HG03432 (cell line): ENCODE measurements around the gene MED12L.

Experiments
- ATAC-seq: cut with Tn5 transposase; IDR thresholded peaks from one replicate; pipeline ENCODE4 v1.9.1; 2021; ENCODE audit warnings: mild to moderate bottlenecking, moderate library complexity; ENCODE audit not compliant: unreplicated experiment

The MED12L gene

DNA sequence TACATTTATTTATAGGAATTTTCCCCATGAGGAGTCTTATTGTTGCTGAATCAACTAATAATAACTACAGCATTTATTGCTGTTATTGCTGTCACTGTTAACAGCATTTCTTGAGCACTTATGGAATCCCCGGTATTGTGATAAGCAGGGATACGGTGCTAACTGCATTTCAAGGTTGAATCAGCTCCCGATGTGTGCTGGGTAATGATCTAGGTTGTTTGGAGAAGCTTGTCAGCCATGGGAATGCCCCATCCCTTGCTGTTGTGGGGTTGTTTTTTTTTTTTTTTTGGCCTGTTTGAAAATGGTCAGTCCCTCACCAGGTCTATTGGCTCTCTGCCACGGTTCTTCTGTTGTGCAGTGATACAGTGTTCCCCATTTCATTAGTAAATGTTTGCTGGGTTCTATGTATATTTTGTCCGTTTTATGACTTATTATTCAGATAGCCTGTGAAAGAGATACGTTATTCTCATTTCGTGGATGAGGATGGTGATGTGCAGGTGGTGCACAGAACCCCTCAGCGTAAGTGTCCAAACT lies 48.5 kb downstream of the MED12L start:
- no peak for ATAC-seq

DNA sequence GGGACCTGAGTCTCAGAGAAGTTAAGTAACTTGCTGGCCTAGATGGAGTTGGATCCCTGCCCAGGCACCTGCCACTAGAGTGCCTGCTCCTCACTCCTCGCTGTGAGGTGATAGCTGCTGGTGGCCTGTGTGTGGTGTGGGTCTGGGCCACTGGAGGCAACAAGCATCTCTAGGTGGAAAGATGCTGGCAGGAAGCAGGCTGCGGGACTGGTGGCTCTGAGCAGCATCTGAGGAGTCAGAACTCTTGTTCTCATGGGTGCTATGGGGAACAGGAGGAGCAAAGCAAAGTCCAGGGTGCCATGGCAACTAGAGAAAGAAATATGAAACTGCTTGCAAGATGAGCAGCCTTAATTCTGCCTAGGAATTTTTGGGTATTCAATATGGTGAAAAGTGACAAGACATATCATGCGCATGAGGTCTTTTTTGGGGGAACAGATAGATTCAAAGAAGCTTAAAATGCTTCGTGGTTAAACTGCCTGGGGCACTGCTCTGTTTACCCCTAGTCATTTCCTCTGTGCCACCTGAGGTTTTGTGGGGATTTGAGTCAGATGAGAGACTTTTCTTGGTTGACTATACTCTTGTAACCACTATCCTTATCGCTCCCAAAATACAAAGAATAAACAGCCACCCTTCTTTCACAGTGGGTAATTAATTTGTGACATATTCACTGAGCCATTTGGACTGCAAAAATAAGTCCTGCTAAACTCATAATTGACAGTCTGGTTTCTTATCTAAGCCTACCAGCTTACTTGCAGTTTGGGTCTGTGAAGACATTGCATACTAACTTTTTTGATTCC lies 50.3 kb downstream of the MED12L start:
- ATAC-seq = peak; percentile 77

- ATAC-seq = no peak
Observed at GRCh38 chr3:151142929-151143328, 57.5 kb downstream of the MED12L start.

DNA sequence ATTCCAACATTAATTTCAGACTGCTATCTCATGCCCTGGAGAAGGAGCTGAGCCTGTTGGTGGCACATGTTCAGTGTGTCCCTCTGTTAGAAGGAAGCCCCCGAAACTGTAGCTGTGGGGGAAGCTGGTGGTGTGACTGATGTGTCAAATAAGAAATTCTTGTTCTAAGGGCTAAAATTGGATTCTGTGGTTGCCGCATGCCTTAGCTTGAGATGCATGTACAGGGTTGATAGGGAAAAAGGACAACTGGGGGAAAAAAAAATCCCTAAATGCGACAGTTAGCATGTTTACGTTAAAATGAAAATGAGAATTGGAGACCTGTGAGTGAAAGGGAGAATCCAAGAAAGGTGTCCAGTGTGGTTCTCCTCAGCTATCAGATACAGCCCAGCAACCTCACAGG lies 58.6 kb downstream of the MED12L start:
- ATAC-seq = no peak

DNA sequence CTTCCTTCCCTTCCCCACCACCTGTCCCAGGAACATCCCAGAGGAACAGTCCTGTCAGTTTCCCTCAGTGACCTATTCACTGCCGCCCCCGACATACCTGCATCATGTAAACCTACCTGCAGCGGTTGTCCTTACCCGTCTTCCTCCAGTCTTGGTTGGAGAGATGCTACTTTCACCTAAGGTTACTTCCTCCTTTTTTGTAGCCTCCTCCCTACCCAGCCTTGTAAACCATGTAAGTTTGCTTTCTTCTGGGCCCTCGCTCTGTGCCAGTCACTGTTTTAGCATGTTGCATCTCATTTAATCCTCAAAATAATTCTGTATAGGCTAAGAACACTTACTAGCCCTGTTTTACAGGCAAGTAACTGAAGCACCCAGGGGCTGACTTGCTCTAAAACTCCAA lies 59.3 kb downstream of the MED12L start:
- no peak for ATAC-seq

DNA sequence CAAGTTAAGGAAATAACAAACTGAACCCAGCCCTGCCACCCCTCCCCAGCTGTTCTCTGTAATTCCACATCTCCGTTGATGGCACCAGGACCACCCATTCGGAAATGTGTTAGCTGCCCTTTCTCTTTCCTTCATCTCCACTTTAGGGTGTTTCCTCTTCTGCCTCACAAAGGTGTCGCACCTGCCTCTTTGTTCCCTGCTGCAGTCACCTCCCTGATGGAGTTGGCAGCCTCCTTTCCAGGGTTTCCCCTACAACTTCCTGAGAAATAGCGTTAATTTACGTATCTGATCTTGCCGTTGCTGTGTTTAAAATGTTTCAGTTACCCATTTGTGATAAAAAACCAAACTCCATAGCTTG lies 60.2 kb downstream of the MED12L start:
- ATAC-seq = peak; percentile 14

DNA sequence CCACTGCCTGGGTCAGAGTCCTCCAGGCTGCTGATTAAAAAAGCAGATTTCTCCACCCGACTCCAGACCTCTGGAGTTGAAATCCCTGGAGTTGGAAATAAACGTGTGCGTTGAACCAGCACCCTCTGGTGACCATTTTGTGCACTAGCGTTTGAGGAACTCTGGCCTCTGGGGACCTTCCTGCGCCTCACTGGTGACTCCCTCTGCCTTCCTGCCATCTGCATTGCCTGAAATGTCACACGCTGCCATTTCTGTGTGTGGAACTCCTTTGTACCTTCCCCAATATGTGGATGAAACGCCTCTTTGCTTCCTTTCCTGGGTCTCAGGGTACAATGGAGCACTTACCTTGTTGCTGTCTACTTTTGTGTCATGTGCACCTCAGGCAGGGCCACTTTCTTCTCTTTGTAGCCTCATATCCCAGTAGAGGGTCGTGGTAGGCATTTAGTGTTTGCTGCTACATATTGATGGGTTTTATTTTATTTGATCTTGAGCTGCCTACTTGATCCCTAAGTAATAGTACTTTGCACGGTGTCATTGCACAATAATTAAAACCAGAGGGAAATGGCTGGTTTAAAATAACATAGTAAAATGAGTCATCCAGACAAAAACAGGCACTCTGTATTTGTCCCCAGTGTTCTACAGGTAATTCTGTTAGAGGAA lies 60.7 kb downstream of the MED12L start:
- ATAC-seq = peak; percentile 93

GRCh38 chr3:151146731-151147091 lies 61.2 kb downstream of the MED12L start:
- ATAC-seq = no peak

DNA sequence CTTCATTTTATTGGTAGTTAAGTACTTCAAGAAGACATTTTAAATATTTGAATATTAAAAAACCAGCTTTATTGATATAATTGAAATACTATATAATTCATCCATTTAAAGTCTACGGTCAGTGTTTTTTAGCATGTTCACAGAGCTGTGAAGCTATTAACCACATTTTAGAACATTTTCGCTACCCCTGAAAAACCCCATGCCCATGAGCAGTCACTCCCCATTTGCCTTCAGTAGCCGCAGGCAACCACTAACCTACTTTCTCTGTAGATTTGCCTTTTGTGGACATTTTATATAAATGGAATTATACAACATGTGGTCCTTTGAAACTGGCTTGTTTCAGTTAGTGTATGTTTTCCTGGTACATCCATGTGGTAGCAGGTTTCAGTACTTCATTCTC lies 61.8 kb downstream of the MED12L start:
- no peak for ATAC-seq

DNA sequence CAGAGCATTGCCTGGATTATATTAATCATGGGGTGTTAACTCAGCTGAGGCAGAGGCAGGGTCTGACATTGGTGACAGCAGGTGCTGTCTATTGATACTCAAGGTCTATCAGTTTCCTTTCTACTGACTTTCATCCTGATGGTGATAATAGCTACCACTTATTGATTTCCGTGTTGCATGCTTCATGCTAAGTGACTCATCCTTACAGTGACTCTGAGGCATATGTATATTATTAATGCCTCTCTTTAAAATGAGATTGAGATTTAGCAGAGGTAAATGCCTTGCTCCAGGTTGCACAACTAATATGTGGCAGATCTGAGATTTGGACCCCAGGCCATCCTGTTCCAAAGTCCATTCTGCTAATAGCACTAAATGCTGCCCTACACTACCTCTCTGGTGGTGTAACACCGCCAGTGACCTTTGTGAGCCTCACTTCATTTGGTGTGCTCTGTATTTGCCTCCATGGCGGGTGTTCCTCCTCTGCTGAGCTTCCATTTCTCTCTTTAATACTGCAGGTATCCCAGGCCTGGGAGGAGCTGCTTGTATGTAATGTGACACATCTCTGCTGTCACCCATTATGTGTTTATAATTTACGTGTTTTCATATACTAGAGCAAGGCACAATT lies 67.1 kb downstream of the MED12L start:
- no peak for ATAC-seq

GRCh38 chr3:151154566-151154965 lies 69.1 kb downstream of the MED12L start:
- ATAC-seq = no peak

- no peak for ATAC-seq
Observed at GRCh38 chr3:151155409-151156128, 70.1 kb downstream of the MED12L start.

DNA sequence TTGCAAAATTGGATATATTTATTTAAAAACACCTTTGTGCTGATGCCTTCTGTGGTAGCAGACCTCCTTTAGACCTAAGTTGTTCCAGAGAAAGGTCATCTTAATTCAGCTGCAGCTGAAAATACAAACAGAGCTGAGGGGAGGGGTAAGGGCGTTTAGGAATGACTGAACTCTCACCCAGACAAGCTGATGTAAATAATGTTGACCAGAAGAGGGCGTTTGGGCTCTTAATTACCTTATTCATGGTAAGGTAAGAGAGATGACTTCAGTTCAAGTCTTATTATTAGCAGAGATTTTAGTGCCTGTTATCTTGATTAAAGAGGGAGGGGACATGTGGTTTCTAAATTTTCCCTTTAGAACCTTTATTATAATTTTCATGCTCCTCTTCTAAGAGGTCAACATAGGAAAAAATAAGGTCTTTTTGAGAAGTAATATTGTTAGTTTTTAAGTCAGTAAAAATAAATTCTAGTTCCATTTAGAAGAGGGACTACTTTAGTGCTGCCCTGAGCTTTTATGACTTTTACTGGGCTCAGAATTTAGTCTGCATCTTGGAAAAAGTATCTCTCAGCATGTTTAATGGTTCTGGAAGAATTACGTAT lies 71.3 kb downstream of the MED12L start:
- peak; percentile 80 for ATAC-seq

DNA sequence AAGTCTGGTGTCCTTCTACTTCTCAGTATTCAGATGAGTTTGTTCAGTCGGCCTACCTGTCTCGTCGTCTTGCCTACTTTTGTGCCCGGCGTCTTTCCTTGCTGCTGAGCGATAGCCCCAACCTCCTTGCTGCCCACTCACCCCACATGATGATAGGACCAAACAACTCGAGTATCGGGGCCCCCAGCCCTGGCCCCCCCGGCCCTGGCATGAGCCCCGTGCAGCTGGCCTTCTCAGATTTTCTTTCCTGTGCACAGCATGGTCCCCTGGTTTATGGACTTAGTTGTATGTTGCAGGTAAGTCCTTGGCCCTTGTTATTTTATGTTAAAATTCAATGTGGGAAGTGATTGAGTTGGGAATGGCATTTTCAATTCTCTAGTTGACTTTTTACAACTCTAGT lies 74.3 kb downstream of the MED12L start:
- ATAC-seq = no peak

GRCh38 chr3:151165226-151165625 lies 79.8 kb downstream of the MED12L start:
- no peak for ATAC-seq

DNA sequence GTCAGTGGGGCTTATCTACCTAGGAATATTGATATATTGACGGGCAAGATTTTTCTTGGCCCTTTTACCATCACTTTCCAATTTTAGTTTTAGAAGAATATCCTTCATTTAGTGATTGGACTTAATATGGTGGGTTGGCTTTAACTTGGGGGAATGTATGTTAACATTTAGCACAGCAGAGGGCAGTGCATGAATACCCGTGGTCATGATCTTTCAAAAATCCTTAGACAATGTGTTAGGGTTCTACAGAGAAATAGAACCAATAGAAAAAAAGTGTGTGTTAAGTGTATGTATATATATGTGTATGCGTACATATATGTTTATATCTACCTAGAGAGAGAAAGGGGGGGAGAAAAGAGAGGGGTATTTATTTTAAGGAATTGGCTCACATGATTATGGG lies 80.7 kb downstream of the MED12L start:
- ATAC-seq = no peak

- ATAC-seq = peak; percentile 56
Observed at GRCh38 chr3:151168269-151169094, 83.0 kb downstream of the MED12L start.

- peak; percentile 43 for ATAC-seq
Observed at GRCh38 chr3:151169262-151169947, 83.9 kb downstream of the MED12L start.

DNA sequence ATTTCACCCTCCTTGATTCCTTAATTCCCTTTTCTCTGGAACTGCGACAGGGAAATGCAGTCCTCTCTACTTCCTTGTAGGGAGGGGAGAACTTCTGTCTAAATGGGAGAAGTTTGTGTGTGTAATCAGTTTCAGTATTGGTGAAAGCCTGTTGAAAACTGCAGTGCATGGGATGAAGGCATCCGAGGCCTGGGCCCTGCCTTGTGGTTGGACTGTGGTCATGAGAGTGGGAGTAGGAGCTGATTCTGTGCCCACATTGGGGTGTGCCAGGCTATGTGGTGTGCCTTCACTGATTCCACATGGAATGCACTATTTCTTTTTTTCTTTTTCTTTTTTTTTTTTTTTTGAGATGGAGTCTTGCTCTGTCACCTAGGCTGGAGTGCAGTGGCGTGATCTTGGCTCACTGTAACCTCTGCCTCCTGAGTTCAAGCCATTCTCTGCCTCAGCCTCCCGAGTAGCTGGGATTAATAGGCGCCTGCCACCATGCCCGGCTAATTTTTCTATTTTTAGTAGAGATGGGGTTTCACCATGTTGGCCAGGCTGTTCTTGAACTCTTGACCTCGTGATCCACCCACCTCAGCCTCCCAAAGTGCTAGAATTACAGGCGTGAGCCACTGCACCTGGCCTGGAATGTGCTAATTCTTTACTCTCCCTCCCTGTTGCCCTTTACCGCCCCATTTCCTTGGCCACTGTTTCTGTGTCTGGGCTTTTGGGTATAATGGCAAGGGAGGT lies 84.7 kb downstream of the MED12L start:
- peak; percentile 51 for ATAC-seq
